ENCODE results near the gene SMG1.
A peak's percentile ranks its signal among the peaks of the same experiment; 100 is the strongest.
"Not testable (repeated sequence)": the region's sequence is repeated elsewhere in the genome, so short reads cannot be mapped to it uniquely, and the experiment has no call there.

The SMG1 gene

DNA sequence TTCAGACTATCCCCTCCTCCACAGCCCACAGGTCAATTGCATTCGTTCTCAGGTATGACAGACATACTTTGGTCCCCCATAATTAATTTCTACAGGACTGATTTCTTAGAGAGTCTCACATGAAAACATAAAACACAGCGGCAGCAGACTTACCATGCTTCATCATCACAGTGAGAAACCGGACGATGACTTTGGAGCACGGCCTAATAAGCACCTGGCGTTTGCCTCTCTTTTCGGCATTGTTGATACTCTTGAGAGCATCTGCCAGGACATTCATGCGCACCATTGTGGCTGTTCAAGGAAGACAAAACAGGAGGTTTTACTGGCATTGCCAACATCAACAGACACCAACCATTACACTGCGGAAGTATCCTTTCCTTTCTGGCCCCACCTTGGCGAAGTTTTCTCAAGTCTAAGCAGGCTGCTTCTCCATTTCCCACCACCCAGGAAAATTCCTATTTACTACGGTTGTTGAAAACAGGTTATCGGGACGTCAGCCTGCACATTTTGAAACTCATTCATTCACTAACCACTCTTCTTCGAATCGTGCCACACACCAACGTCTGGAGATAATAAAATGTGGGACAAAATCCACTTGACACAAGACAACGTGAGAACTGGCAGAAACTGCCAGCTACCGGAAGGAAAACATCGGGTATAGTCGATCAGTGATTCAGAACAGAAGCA, 137.2 kb downstream of the SMG1 start:
- peak overlapping the region; percentile 62 for H3K4me3 ChIP-seq (replicated peaks; ENCODE audit: low read depth, low read length)
- no peak for DNase-seq (ENCODE audit: extremely low read depth, low read depth)
- TF ChIP-seq, protein P1, sequence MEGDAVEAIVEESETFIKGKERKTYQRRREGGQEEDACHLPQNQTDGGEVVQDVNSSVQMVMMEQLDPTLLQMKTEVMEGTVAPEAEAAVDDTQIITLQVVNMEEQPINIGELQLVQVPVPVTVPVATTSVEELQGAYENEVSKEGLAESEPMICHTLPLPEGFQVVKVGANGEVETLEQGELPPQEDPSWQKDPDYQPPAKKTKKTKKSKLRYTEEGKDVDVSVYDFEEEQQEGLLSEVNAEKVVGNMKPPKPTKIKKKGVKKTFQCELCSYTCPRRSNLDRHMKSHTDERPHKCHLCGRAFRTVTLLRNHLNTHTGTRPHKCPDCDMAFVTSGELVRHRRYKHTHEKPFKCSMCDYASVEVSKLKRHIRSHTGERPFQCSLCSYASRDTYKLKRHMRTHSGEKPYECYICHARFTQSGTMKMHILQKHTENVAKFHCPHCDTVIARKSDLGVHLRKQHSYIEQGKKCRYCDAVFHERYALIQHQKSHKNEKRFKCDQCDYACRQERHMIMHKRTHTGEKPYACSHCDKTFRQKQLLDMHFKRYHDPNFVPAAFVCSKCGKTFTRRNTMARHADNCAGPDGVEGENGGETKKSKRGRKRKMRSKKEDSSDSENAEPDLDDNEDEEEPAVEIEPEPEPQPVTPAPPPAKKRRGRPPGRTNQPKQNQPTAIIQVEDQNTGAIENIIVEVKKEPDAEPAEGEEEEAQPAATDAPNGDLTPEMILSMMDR (IDR thresholded peaks at IDR 0.05; ENCODE audit: low read depth, low read length, missing control alignments) = no peak

DNA sequence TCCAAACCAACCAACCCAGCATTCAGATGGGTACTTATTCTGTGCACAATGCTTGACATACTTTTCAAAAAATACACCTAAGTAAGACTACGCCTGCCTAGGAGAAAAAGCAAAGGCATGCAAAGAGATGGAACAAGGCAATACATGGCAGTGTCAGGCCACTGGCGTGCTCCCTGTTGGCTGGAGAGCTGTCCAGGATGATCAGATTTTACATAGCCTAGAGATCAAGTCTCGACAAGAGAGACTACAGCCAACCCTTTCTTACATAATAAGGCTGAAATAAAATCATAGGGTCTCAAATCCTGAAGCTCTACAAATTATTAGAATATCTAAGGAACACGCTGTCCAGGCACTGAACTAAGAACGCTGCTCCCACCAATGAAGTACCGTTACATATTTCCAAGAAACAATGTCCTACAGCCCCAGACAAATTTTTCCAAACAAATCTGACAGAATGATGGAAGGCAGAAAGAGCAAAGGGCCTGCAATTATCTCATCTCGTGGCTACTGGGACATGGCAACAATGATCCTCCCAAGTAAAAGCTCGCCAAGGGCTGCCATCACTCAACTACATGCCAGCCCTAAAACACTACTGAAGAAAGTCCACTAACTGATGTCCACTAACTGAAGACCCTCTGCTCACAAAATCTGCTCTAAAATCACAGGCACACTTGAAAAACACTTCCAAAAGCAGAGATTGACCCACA, 141.1 kb downstream of the SMG1 start:
- no peak for DNase-seq (ENCODE audit: extremely low read depth, low read depth)
- H3K4me3 ChIP-seq (replicated peaks; ENCODE audit: low read depth, low read length) = peak overlapping the region; percentile 62
- TF ChIP-seq, protein P1 (IDR thresholded peaks at IDR 0.05; ENCODE audit: low read depth, low read length, missing control alignments) = no peak

DNA sequence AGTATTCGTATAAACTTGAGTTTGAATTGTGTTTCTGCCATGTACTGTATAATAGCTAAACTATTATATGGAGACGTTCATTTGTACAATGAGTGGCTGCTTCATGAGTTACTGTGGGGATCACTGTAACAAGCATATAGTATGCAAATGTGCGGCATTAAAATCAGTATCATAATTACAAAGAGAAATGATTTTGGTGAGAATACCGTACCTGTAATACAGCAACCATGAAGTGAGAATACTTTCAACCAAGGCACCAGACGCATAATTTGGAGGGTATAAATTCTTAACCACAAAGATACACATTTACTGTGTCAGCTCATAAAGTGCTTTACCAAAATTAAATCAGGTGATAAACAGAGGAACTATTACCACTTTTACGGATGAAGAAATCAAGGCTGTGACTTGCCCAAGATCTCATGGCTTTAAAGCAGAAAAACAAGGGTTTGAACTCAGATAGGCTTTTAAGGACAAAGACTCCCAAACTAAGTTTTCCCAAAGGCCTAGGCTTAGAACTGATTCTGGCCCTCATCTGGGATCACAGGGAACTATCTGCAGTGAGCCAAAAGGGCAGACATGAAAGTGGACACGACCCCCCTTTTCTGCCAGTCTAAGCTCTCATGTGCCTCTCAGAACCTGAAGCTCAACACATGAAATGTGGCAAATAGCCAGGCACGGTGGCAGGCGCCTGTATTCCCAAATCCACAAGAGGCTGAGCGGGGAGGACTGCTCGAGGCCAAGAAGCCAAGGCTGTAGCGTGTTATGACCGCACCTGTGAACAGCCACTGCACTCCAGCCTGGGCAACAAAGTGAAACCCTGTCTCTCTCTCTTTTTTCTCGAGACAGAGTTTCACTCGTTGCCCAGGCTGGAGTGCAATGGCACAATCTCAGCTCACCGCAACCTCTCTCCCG, 142.5 kb downstream of the SMG1 start:
- no peak overlapping the region for H3K4me3 ChIP-seq (replicated peaks; ENCODE audit: low read depth, low read length)
- TF ChIP-seq, protein P1 (IDR thresholded peaks at IDR 0.05; ENCODE audit: low read depth, low read length, missing control alignments) = no peak
- DNase-seq (ENCODE audit: extremely low read depth, low read depth) = no peak

DNA sequence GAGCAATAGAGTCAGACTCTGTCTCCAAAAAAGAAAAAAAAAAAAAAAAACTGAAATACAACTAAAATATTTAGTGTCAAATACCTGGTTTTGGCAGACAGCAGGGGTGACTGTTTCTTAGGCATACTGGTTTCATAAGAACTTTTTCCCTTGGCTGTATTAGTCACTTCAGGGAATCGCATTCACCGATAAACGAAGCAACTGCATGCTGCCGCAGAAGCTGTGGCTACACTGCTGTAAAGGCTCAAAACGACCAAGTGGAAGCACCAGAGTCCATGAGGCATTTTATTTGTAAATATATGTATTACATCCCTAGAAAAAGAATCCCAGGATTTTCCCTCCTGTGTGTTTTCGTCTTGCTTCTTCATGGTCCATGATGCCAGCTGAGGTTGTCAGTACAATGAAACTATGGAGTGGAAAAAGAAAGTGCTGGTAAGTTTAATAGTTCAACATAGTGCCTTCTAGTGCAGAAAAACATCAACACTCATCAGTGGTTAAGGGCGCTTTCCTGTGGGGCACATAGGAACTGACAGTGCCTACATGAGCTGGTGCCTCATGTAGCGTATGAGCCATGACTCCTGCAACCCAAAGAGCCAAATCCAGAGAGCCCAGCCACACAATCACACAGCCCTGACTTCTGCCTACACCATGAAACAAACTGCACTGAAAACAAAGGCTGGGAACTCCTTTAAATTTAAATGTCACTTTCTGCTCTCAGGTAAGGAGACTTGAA, 143.3 kb downstream of the SMG1 start:
- TF ChIP-seq, protein P1 (IDR thresholded peaks at IDR 0.05; ENCODE audit: low read depth, low read length, missing control alignments) = no peak
- H3K4me3 ChIP-seq (replicated peaks; ENCODE audit: low read depth, low read length) = no peak overlapping the region
- no peak for DNase-seq (ENCODE audit: extremely low read depth, low read depth)

DNA sequence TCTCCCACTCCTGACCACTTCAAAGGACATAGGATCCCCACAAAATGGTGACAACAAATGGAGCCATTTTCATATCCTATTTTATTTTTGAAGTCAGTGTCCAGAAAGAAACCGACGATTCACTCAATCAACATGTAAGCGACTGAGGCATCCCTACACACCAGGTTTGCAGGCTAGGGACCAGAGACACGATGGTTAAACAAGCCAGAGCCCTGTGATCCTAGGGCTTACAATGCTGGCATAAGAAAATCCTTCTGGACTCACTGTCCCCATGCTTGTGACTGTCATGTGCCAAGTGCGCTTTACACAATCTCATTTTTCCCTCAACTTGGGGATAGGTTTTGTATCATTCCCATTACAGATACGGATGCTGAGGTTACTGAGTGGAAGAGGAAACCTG, 145.0 kb downstream of the SMG1 start:
- not testable (repeated sequence) for DNase-seq (ENCODE audit: extremely low read depth, low read depth)

DNA sequence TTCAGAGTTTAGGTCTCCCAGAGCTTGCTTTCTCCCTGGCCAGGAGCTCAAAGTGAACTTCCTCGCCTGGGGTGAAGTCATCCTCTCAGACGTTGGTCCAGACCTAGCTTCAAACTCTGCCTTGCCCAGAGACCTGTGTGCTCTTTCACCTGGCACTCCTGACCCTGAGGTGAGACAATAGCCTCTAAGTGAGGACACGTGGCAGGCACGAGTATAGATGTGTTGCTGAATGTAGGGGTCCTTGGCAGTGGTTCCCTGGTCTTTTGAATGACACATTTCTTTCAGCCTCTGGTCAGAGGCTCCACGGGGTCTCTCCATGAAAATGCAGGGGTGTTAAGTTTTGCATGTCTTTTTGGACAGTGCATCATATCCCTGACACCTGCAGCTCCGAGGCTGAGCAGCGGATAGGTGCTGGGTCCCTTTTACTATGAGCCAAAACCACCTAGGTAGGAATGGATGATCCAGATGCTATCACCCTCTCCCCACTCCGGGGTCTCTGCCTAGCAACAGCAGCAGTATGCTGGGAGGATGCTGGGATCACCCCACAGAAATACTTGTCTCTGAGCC, 145.7 kb downstream of the SMG1 start:
- H3K4me3 ChIP-seq (replicated peaks; ENCODE audit: low read depth, low read length); DNase-seq (ENCODE audit: extremely low read depth, low read depth): not testable (repeated sequence)

More for the DNA sequence above, 145.0 kb downstream of the SMG1 start:
- H3K4me3 ChIP-seq (replicated peaks; ENCODE audit: low read depth, low read length) = not testable (repeated sequence)

DNA sequence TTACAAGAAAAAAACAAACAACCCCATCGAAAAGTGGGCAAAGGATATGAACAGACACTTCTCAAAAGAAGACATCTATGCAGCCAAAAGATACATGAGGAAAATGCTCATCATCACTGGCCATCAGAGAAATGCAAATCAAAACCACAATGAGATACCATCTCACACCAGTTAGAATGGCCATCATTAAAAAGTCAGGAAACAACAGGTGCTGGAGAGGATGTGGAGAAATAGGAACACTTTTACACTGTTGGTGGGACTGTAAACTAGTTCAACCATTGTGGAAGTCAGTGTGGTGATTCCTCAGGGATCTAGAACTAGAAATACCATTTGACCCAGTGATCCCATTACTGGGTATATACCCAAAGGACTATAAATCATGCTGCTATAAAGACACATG, 148.5 kb downstream of the SMG1 start:
- not testable (repeated sequence) for DNase-seq (ENCODE audit: extremely low read depth, low read depth); H3K4me3 ChIP-seq (replicated peaks; ENCODE audit: low read depth, low read length)

DNA sequence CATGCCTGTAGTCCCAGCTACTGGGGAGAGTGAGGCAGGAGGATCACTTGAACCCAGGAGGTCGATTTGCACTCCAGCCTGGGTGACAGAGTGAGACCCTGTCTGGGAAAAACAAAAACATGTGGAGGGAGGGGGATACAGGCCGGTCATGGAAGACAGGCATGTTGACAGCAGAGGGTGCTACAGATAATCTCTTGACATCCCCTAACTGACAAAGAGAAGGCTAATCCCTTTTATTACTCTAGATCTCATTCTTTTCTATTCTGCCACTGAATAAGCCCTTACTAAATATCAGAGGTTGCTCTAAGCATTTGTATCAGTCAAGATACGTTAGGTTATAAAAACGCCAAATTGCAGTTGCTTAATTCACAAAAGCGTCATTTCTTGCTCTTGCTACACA, 149.9 kb downstream of the SMG1 start:
- not testable (repeated sequence) for DNase-seq (ENCODE audit: extremely low read depth, low read depth); H3K4me3 ChIP-seq (replicated peaks; ENCODE audit: low read depth, low read length)

DNA sequence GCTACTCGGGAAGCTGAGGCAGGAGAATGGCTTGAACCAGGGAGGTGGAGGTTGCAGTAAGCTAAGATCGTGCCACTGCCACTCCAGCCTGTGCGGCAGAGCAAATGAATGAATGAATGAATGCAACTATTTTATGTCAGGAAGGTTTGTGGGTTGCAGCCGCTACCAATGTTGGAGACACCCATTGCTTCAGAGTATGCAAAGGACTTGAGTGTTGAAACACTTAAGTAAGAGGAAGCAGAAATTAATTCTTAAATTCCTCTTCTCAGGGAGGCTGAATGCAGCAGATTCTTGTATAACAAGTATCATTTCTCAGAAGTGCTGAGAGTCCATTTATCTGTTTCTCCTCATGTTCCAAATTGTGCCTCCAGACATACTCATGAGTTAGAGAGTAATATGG, 151.6 kb downstream of the SMG1 start:
- DNase-seq (ENCODE audit: extremely low read depth, low read depth); H3K4me3 ChIP-seq (replicated peaks; ENCODE audit: low read depth, low read length): not testable (repeated sequence)

DNA sequence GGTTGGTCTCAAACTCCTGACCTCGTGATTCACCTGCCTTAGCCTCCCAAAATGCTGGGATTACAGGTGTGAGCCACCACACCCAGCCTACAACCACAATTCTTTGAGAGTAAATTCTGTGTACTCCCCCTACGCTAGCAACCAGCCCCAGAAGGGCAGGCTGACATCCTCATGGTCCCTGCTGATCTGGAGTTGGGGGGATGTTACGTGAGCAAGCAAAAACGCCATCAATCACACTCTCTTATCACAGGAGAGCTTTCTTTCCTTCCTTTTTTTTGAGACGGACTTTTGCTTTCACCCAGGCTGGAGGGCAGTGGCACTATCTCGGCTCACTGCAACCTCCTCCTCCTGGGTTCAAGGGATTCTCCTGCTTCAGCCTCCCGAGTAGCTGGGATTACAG, 154.0 kb downstream of the SMG1 start:
- DNase-seq (ENCODE audit: extremely low read depth, low read depth); H3K4me3 ChIP-seq (replicated peaks; ENCODE audit: low read depth, low read length): not testable (repeated sequence)

DNA sequence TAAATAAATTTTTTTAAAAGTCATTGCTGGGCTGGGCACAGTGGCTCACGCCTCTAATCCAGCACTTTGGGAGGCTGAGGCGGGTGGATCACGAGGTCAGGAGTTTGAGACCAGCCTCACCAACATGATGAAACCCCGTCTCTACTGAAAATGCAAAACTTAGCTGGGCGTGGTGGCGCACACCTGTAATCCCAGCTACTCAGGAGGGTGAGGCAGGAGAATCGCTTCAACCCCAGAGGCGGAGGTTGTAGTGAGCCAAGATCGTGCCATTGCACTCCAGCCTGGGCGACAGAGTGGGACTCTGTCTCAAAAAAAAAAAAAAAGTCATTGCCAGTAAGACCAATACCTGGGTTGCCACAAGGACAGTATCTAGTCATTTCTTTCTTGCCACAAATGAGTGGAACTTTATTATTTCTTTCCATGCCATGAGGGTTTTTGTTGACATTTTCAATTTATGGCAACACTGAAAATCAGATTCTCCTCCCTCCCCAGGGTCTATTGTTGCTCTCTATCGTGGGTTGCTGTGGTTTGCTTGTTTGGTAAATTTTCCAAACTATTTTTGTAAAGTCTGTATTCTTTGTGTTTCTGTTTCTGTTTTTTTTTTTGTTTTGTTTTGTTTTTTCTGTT, 155.8 kb downstream of the SMG1 start:
- not testable (repeated sequence) for H3K4me3 ChIP-seq (replicated peaks; ENCODE audit: low read depth, low read length); DNase-seq (ENCODE audit: extremely low read depth, low read depth)

DNA sequence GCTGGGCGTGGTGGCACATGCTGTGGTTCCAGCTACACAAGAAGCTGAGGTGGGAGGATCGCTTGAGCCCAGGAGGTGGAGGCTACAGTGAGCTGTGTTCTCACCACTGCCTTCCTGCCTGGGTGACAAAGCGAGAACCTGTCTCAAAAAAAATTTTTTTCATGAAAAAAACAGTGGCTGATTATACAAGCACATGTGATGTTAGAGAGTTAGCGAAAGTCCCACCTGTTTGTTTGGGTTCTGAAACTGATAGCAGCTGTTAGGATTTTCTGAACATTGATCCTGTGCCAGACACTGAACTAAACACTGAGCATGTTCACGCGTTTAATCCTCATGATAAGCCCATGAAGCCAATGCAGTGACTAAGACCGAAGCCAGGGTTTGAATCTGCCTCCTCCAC, 159.0 kb downstream of the SMG1 start:
- not testable (repeated sequence) for DNase-seq (ENCODE audit: extremely low read depth, low read depth); H3K4me3 ChIP-seq (replicated peaks; ENCODE audit: low read depth, low read length)
